GM12878 (cell line): ENCODE results near the gene AHNAK. TPM values are rescaled to one million over a fixed set of nuclear protein-coding genes. Genes with fewer than 3 reads are reported as not detected.

Experiments used
- ATAC-seq: fragments of 200-7000 bp; cut with Tn5 transposase; 3 replicates; pipeline ENCODE4 v1.9.1; 2020; ENCODE audit warnings: mild to moderate bottlenecking, moderate library complexity
- BruUV-seq: library from RNA; stranded (reverse); fragments of 400-500 nt; replicated peaks from 2 replicates; lab custom pipeline; 2021; lab: Mats Ljungman, UMichigan
- CTCF ChIA-PET: fragments of 300-600 bp; sonication (Branson Sonifier 250); formaldehyde crosslinking; extraction: SDS; loops from one replicate; lab custom pipeline; 2021; ENCODE audit warnings: inconsistent platforms; lab: Yijun Ruan, JAX
- POLR2A ChIA-PET: fragments of 350-600 bp; formaldehyde crosslinking; extraction: SDS; loops from one replicate; lab custom pipeline; 2021; ENCODE audit warnings: inconsistent platforms; lab: Charles Lee
- RAD21 ChIA-PET: fragments of 300-600 bp; sonication (Branson Sonifier 250); formaldehyde crosslinking; loops from one replicate; lab custom pipeline; 2023; ENCODE audit warnings: antibody characterized with exemption; ENCODE audit not compliant: unreplicated experiment; lab: Charles Lee
- SMC1A ChIA-PET: fragments of 300-600 bp; sonication (Branson Sonifier 250); formaldehyde crosslinking; loops from one replicate; lab custom pipeline; 2023; ENCODE audit not compliant: unreplicated experiment, uncharacterized antibody; lab: Charles Lee
- DNase-seq: peaks from one replicate; pipeline ENCODE4 v3.0.0-alpha.2; 2011; ENCODE audit warnings: low read depth, low spot score
- FAIRE-seq: peaks from 3 replicates; lab custom pipeline; 2011; peaks lifted over from hg19 to GRCh38; lab: Jason Lieb, UNC
- H2AFZ ChIP-seq: 2 replicates; pipeline ENCODE4 v1.6.0; 2011; ENCODE audit warnings: low read depth, low read length, control low read depth; ENCODE audit not compliant: control insufficient read depth
- H3K27ac ChIP-seq: 2 replicates; pipeline ENCODE4 v1.5.1; 2011; ENCODE audit warnings: control low read depth; ENCODE audit not compliant: control insufficient read depth, insufficient read depth
- H3K27me3 ChIP-seq, 2 experiments: replicated peaks in 1 of 2; 2 replicates each; pipeline versions ENCODE4 v1.6.0 to v1.6.1; 2011; ENCODE audit warnings: low read length in 1 of 2; ENCODE audit not compliant: control insufficient read depth in 2 of 2, insufficient read depth in 2 of 2
- H3K36me3 ChIP-seq, 2 experiments: 2 replicates each; pipeline ENCODE4 v1.5.1; 2011; ENCODE audit warnings: low read length in 1 of 2; ENCODE audit not compliant: control insufficient read depth in 2 of 2, insufficient read depth in 2 of 2
- H3K4me1 ChIP-seq: 2 replicates; pipeline ENCODE4 v1.6.1; 2011; ENCODE audit warnings: mild to moderate bottlenecking, low read length, moderate library complexity, mixed read lengths; ENCODE audit not compliant: control insufficient read depth, insufficient read depth
- H3K4me2 ChIP-seq: 2 replicates; pipeline ENCODE4 v1.6.0; 2011; ENCODE audit warnings: control low read depth; ENCODE audit not compliant: control insufficient read depth, insufficient read depth
- H3K4me3 ChIP-seq: fragments of 200-600 bp; sonication (generic); 2 replicates; pipeline ENCODE4 v1.5.1; 2016
- H3K79me2 ChIP-seq: 2 replicates; pipeline ENCODE4 v1.6.0; 2011; ENCODE audit warnings: low read length; ENCODE audit not compliant: control insufficient read depth, insufficient read depth
- H3K9ac ChIP-seq: 2 replicates; pipeline ENCODE4 v1.8.0; 2011; ENCODE audit warnings: low read length, control low read depth, mixed read lengths; ENCODE audit not compliant: control insufficient read depth, insufficient read depth
- H3K9me3 ChIP-seq: replicated peaks from 3 replicates; pipeline ENCODE4 v1.5.1; 2011; ENCODE audit warnings: mild to moderate bottlenecking, low read length; ENCODE audit not compliant: control insufficient read depth, insufficient read depth
- H4K20me1 ChIP-seq: 2 replicates; pipeline ENCODE4 v1.6.0; 2011; ENCODE audit not compliant: control insufficient read depth, insufficient read depth
- BHLHE40 ChIP-seq, 2 experiments: fragments of 450-650 bp in 1 of 2; IDR thresholded peaks; 2 replicates each; pipeline ENCODE4 v1.6.1; 2011 to 2017; ENCODE audit warnings: low read depth in 2 of 2, borderline replicate concordance in 1 of 2, improper control_type of control experiment in 1 of 2, low read length in 1 of 2, mild to moderate bottlenecking in 1 of 2
- CREM ChIP-seq: IDR thresholded peaks from 2 replicates; pipeline ENCODE4 v1.6.1; 2014; ENCODE audit warnings: antibody characterized with exemption, low read depth
- ETV6 ChIP-seq, 2 experiments: fragments of 450-650 bp in 1 of 2; IDR thresholded peaks in 1 of 2; conservative IDR thresholded peaks in 1 of 2; 2 replicates each; pipeline ENCODE4 v1.6.1; 2014; ENCODE audit warnings: antibody characterized with exemption in 1 of 2, borderline replicate concordance in 1 of 2, low read depth in 1 of 2, mild to moderate bottlenecking in 1 of 2, moderate library complexity in 1 of 2
- FOXM1 ChIP-seq: IDR thresholded peaks from 2 replicates; pipeline ENCODE4 v1.6.1; 2012; ENCODE audit warnings: low read depth, mild to moderate bottlenecking, inconsistent platforms, low read length, moderate library complexity
- HDGF ChIP-seq: fragments of 450-650 bp; IDR thresholded peaks from 2 replicates; pipeline ENCODE4 v1.6.1; 2016; ENCODE audit warnings: antibody characterized with exemption
- IRF3 ChIP-seq: fragments of 450-650 bp; IDR thresholded peaks from 2 replicates; pipeline ENCODE4 v1.6.1; 2014; ENCODE audit warnings: mild to moderate bottlenecking
- JUND ChIP-seq: IDR thresholded peaks from 2 replicates; pipeline ENCODE4 v1.6.1; 2012; ENCODE audit warnings: low read depth, mild to moderate bottlenecking, low read length, improper control_type of control experiment, moderate library complexity
- NFYA ChIP-seq: IDR thresholded peaks from 2 replicates; pipeline ENCODE4 v1.6.1; 2011; ENCODE audit warnings: low read depth, mild to moderate bottlenecking, low read length, improper control_type of control experiment, borderline replicate concordance
- PAX5 ChIP-seq: IDR thresholded peaks from 2 replicates; pipeline ENCODE4 v1.6.1; 2011; ENCODE audit warnings: low read depth, low read length, borderline replicate concordance
- PRDM15 ChIP-seq: fragments of 450-650 bp; formaldehyde crosslinking; IDR thresholded peaks from 2 replicates; pipeline ENCODE4 v1.4.0; 2020; ENCODE audit warnings: mild to moderate bottlenecking, moderate library complexity
- RFX5 ChIP-seq: IDR thresholded peaks from 2 replicates; pipeline ENCODE4 v1.6.1; 2011; ENCODE audit warnings: low read depth, low read length, improper control_type of control experiment
- SIN3A ChIP-seq: IDR thresholded peaks from 2 replicates; pipeline ENCODE4 v1.6.1; 2012; ENCODE audit warnings: low read depth, low read length, improper control_type of control experiment
- SUZ12 ChIP-seq: fragments of 200-600 bp; sonication (generic); IDR thresholded peaks from one replicate; pipeline ENCODE4 v1.6.1; 2018; ENCODE audit warnings: antibody characterized with exemption, mild to moderate bottlenecking; ENCODE audit not compliant: unreplicated experiment
- ZNF622 ChIP-seq: fragments of 450-650 bp; IDR thresholded peaks from 2 replicates; pipeline ENCODE4 v1.6.1; 2017; ENCODE audit warnings: mild to moderate bottlenecking, inconsistent platforms
- ZZZ3 ChIP-seq: IDR thresholded peaks from 2 replicates; pipeline ENCODE4 v1.6.1; 2011; ENCODE audit warnings: low read depth; ENCODE audit not compliant: control insufficient read depth, insufficient read length
- WGBS: methylation state at CpG from one replicate; pipeline ENCODE4 v1.1.6; 2016; ENCODE audit warnings: low lambda C conversion rate; ENCODE audit not compliant: insufficient replicate concordance, insufficient coverage; ENCODE audit errors: missing lambda C conversion rate; 5-methylcytosine and 5-hydroxymethylcytosine counted together
- in situ Hi-C: fragments of 300-500 bp; cut with MboI; formaldehyde crosslinking; loops from 9 replicates; pipeline ENCODE4 v1.14.3; 2018; ENCODE audit warnings: mixed read lengths
- intact Hi-C: fragments of 100-400 bp; cut with micrococcal nuclease; formaldehyde crosslinking; loops from one replicate; pipeline ENCODE4 v1.14.2; 2022; ENCODE audit not compliant: unreplicated experiment
- polyA plus RNA-seq, 11 experiments: library from polyadenylated mRNA; depleted of rRNA in 4 of 11; unstranded in 6 of 11; stranded (reverse) in 5 of 11; fragments of >200 nt; fragmentation: Nextera tagmentation in 4 of 11; fragmentation: Illumina TruSeq in 1 of 11; extraction: Ambion mirVana in 4 of 11; extraction: Trizol in 1 of 11; gene quantifications; 1 replicate in 1 of 11; 2 replicates in 10 of 11; pipeline versions ENCODE4 v1.2.1 to v1.2.3, GENCODE V29; 2011 to 2016; ENCODE audit warnings: inconsistent platforms in 2 of 11, missing spikeins in 2 of 11, low read depth in 1 of 11
- total RNA-seq, 4 experiments: library from RNA; depleted of rRNA in 3 of 4; stranded (reverse); fragments of >200 nt in 3 of 4; fragmentation: Illumina TruSeq in 1 of 4; extraction: Trizol in 1 of 4; gene quantifications; 2 replicates each; pipeline versions ENCODE4 v1.2.1 to v1.2.3, GENCODE V29; 2013 to 2021
- TF ChIP-seq, protein P1 (sequence below): IDR thresholded peaks from 2 replicates; pipeline ENCODE4 v1.6.1; 2011; ENCODE audit warnings: low read depth, low read length, improper control_type of control experiment, borderline replicate concordance

AHNAK gene
- total and polyA plus RNA-seq, 10 of the 15 experiments (the other 5 are each of a cell fraction or from before 2014, with no cell fraction given): 0.76 to 90.3 (median 19.4) TPM

GRCh38 chr11:62573592-62574362 is 27.2 kb upstream of the AHNAK start, which contains the start of gene EEF1G:
Gene EEF1G (minus strand): TSS chr11:62573891. CDS start chr11:62573842, 49 bp downstream.
- POLR2A ChIA-PET: interaction anchor here (0.5 to 5.0 kb wide), 28 partner anchors 9 to 197 kb away, joined by 3 to 37 read pairs (median 5); partner anchors contain the start of genes B3GAT3, C11orf98, CSKMT and HNRNPUL2
- SMC1A ChIA-PET: interaction anchor here (0.6 to 2.2 kb wide), 9 partner anchors 14 to 465 kb away, joined by 3 to 14 read pairs (median 4); partner anchors contain the start of gene TUT1
- Histone ChIP-seq H2AFZ (peak within 1 kb of the TSS; percentile 88), H3K9me3 (no peaks in the 10 kb centered on the region), H3K4me1 (peaks cover 24% of the 10 kb centered on the region), H3K9ac (peak within 1 kb of the TSS; percentile 98), H3K36me3 (peaks cover 16 to 38% of the 10 kb centered on the region in 2 experiments), H3K4me3 (peak within 1 kb of the TSS; percentile 99), H3K4me2 (peak within 1 kb of the TSS; percentile 99), H3K27me3 (no peaks in the 10 kb centered on the region), H4K20me1 (no peaks in the 10 kb centered on the region), H3K79me2 (peaks cover 56% of the 10 kb centered on the region), H3K27ac (peak within 1 kb of the TSS; percentile 93)
- BruUV-seq: no TSS peak
- FAIRE-seq: peak; percentile 99
- under 1% methylated on average over 39 of the region's 46 CpGs for WGBS
- in situ Hi-C loops (no loop called here), intact Hi-C loops (no loop called here)
- CTCF ChIA-PET: interaction anchor here (0.6 to 3.9 kb wide), 12 partner anchors 14 to 196 kb away, joined by 3 to 27 read pairs (median 4); partner anchors contain the start of genes HNRNPUL2 and TUT1
- ATAC-seq: peak; percentile 96
- RAD21 ChIA-PET: interaction anchor here (0.7 to 3.3 kb wide), 18 partner anchors 9 to 197 kb away, joined by 3 to 27 read pairs (median 4); partner anchors contain the start of genes AHNAK, B3GAT3, C11orf98 and CSKMT
- peak; percentile 99 for DNase-seq
- TF ChIP-seq NFYA: no peak
- no peak for TF ChIP-seq PRDM15 (CRISPR knock-in tag)
- no peak for TF ChIP-seq BHLHE40 (IDR thresholded peaks at IDR 0.05; ENCODE audit: borderline replicate concordance in 1 of 2, low read depth in 2 of 2, low read length in 1 of 2)
- no peak for TF ChIP-seq ZNF622
- TF ChIP-seq CREM: peak; percentile 39; the same call in 1 of the 2 replicates
- no peak for TF ChIP-seq PAX5
- 0 out of 2 replicates have a peak, but pooled peaks have one; percentile 42 for TF ChIP-seq FOXM1
- peak; percentile 70 for TF ChIP-seq SIN3A
- TF ChIP-seq RFX5: no peak
- TF ChIP-seq JUND: 0 out of 2 replicates have a peak, but pooled peaks have one; percentile 14
- TF ChIP-seq ZZZ3: no peak
- peak; percentile 89 for TF ChIP-seq HDGF
- no peak for TF ChIP-seq IRF3
- TF ChIP-seq ETV6 (conservative IDR thresholded peaks at IDR 0.05 in 1 of 2, IDR thresholded peaks at IDR 0.05 in 1 of 2; ENCODE audit: borderline replicate concordance in 1 of 2, low read depth in 1 of 2): no peak
- no peak for TF ChIP-seq SUZ12
- TF ChIP-seq, protein P1, sequence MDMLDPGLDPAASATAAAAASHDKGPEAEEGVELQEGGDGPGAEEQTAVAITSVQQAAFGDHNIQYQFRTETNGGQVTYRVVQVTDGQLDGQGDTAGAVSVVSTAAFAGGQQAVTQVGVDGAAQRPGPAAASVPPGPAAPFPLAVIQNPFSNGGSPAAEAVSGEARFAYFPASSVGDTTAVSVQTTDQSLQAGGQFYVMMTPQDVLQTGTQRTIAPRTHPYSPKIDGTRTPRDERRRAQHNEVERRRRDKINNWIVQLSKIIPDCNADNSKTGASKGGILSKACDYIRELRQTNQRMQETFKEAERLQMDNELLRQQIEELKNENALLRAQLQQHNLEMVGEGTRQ: no peak
